AG20443 (cell line): ENCODE measurements around the gene APOB.

Source experiments
- DNase-seq: peaks from one replicate; pipeline ENCODE4 v3.0.0; 2012; ENCODE audit warnings: low spot score, mixed read lengths

APOB gene

DNA sequence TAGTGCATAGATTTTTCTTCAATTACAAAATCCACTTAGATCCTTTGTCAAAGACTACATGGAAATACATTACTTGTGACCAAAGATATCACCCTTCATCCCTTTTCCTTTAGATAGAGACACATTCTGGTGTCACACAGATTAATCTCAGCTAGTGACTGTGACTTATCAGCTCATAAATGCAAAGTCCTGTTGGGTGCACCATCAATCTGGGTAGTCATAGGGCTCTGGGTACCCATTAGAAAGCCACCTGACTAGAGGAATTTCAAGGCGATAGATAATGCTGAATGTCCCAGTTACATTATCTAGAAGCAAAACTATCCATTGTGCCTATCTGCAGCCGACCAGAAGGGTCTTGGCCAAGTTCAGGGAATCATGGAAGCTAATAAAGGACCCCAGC is 2.6 kb upstream of the APOB start:
- DNase-seq = no peak

DNA sequence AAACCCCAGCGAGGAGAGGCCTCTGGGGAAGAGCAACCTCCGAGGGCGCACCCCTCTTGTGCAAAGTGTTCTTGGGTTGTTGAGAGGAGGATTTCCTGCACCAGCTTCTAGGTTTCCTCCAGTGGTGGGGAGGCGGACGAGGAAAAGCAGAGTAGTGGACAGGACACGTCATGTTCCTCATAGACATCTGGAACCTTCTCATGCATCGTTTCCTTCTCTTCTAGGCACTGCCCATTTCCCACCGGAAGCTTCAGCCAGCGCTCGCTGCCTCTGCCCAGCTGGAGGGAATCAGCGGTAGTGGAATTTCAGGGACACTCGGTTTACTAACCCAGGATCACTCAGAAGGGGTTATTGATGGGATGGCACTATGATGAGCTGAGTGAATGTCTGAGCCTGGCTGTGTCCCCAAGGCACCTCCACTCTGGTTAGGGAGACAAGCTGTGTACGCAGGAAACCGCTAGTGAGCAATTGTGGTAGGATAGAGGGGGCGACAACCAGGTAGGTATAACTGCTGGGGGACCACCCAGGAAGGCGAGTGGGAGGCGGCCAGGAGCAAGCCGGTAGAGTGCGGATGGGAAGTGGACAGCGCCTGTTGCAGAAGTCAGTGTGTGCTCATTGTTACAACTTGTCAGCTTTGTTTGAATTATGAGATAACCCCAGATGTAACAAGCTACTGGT is 960 bp upstream of the APOB start:
- no peak for DNase-seq

DNA sequence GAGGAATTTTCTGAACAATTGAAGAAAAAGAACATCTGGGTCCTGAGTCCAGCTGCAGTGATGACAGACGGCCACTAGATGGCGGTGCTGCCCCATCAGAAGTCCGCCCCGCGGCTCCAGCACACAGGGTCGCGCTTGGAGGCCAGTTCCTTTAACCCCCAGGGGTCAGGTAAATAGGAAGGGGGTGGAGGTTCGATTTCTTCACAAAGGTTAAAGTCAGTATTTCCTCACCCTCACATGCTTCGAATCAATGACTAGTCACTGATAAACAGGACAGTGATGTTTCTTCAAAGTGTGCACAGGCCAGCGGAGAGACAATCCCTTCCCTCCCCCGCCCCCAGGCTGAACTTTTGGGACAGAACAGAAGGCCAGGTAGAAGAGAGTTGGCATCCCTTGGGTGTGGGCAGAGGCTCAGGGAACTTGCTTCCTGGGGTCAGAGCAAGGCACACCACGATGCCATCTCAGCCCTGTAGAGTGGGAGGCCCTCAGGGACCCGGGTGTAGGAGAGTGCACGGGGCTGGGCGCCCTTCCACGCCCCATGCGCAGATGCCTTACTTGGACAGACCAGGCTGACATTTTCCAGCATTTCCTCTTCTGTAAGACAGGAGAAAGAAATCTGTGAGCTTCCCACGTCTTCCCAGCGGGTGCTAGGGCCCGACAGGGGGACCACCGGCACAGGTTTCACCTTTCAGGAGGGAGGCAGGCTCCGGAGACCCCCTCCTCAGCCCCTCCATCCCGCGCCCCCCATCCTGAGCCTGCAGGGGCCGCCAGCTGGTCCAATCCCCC is 722 bp downstream of the APOB start:
- peak; percentile 86 for DNase-seq

DNA sequence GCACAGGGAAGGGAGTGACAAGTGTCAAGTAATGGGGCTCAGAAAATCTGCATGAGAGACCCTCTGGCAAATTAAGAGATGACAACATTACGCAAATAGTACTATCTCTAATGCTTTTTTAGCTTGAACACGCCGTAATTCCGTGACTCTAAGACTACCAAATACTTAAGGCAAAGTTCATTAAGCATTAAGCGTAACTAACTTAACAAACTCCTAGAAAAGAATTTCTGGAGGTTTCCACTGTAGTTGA is 1.2 kb downstream of the APOB start:
- DNase-seq = no peak

DNA sequence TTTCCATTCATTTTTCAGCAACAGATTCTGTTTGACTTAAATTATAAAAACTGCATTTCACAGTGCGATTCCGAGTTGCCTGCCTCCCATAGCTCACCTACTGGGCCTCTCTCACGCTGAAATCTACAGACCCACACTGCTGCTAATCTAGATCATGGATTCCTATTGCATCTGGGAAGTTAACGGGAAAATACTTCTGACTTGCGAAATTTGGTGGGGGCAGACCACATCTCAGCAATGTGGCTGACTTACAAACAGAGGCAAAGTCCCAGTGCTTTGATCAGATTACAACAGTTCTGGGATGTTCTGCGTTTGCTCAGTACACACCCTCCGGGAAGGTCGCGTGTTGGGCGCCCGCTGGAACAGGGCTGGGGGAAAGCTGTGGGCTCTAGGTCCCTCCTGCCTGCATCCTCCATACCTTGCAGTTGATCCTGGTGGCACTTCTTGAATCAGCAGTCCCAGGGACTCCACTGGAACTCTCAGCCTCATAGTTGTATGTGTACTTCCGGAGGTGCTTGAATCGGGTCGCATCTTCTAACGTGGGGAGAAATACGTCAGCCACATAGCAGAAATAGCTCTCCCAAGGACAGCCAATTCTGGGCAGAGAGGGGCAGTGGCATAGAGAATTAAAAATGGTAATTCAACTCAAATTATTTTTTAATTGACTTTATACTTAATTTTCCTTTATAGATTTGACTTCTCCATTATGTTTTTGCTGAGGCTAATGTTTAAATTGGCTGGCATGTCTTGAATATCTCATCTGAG is 1.7 kb downstream of the APOB start:
- DNase-seq = no peak

DNA sequence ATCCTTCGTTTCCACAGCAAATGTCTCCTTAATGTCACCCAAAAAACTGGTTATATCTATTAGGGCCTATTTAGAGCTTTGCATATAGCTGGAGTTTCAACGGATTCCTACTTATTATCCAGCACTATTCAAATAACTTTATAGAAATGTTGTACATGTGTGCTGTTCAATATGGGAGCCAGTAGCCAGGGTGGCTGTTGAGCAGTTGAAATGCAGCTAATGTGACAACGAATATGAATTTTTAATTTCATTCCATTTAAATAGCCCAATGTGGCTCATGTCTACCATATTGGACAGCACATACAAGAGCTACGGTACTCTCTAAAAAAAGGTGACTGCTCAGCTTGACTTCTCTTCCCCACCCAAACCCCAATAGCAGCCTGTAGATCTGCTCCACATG is 2.4 kb downstream of the APOB start:
- no peak for DNase-seq

DNA sequence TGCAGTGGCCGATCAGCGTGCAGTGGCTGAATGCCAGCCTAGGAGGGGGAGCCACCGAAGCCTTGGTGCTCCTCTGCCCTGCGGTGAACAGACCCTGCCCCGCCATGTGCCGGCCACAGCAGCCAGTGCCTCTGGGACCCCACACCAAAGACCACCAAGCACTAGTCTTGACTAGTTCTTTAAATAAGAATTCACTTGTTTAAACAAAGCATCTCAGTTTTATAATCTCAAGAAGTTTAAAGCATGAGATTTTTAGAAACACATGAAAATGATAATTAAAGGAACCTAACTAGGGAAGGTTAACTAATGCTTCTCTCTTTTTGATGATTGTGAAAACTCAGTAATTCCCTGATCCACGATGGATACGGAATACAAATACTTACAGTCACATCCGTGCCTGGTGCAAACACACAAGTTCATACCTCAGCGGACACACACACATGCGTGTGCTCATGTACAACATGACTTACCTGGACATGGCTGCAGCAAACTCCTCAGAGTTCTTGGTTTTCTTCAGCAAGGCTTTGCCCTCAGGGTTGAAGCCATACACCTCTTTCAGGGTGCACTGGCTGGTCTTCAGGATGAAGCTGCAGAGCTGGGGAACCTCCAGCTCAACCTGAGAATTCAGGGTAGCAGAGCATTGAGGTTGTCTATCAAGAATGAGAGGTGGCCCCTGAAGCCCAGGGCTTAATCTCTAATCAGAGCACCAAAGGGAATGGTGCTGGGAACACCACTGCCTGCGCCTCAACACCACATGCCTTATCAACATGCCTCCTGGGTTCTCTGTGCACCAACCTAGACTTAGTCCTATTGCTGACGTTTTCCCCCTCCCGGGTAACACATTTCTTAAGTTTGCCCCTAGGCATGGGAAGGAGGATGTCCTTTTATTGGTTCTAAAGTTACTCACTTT is 3.1 kb downstream of the APOB start:
- no peak for DNase-seq

DNA sequence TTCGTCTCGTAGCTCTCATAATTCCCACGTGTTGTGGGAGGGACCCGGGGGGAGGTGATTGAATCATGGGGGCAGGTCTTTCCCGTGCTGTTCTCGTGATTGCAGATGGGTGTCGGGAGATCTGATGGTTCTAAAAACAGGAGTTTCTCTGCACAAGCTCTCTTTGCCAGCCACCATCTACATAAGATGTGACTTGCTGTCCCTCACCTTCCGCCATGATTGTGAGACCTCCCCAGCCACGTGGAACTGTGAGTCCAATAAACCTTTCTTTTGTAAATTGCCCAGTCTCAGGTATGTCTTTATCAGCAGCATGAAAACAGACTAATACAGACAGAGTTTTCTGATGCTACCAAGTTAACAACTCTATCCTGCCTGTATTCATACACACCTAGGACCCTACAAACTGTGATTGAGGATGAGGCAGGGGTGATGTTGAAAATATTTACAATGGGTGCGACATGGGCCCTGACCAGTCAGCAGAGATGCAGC is 3.9 kb downstream of the APOB start:
- DNase-seq = no peak

DNA sequence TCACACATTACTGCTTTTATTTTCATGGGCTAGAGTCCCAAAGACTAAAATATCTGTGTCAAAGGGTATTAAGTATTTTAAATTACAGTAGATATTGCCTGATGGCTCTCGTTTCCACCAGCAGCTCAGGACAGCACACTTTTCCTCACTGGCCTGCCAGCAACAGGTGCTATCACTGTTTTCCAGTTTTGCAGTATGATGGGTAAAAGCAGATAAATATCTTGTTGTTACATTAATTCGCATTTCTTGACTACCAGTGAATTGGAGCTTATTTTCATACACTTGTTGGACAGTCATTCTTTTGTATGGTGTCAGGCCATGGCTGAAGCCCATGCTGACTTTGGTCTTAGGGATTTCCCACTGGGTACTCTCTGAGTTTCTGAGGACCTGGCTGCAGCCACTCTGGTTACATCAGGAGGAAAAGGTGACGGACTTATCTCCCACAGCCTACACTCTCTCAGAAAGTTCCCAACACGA is 4.8 kb downstream of the APOB start:
- no peak for DNase-seq

DNA sequence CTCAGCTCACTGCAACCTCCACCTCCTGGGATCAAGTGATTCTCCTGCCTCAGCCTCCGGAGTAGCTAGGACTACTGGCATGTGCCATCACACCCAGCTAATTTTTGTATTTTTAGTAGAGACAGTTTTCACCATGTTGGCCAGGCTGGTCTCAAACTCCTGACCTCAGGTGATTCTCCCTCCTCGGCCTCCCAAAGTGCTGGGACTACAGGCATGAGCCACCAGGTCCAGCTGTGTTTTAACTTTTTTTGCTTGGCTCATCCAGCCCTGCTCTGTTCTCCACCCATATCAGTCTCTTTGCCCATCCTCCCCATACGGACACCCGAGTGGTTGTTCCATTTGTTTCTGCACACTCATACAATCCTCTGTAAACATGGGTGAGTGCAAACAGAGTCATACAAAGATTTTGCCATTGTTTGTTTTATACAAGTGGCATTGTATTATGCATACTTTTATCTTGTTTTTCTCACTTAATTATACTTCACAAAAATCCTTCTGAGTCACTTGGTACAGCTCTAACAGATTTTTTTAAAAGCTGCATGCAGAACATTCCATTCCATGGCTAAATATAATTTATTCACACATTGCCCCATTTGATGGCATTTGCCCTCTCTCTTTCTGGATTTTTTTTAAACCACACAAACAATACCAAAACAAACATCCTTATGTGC is 5.3 kb downstream of the APOB start:
- no peak for DNase-seq

DNA sequence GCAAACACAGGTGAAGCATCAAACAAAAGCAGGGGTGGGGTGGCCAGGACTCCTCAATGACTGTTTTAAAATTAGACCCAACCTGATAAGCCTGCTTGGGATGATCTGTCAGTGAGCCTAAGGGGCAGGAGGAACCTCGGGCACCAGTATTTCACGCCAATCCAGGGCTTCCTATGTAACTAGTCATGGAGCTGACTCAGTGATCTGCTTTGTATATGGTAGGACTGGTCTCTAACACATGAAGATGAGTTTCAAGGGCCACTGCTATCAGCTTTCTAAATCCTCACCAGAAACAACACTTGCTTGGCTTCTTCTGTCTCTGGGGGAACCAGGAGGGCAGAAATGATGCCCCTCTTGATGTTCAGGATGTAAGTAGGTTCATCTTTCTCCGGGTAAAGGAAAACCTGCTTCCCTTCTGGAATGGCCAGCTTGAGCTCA is 6.2 kb downstream of the APOB start:
- DNase-seq = no peak

DNA sequence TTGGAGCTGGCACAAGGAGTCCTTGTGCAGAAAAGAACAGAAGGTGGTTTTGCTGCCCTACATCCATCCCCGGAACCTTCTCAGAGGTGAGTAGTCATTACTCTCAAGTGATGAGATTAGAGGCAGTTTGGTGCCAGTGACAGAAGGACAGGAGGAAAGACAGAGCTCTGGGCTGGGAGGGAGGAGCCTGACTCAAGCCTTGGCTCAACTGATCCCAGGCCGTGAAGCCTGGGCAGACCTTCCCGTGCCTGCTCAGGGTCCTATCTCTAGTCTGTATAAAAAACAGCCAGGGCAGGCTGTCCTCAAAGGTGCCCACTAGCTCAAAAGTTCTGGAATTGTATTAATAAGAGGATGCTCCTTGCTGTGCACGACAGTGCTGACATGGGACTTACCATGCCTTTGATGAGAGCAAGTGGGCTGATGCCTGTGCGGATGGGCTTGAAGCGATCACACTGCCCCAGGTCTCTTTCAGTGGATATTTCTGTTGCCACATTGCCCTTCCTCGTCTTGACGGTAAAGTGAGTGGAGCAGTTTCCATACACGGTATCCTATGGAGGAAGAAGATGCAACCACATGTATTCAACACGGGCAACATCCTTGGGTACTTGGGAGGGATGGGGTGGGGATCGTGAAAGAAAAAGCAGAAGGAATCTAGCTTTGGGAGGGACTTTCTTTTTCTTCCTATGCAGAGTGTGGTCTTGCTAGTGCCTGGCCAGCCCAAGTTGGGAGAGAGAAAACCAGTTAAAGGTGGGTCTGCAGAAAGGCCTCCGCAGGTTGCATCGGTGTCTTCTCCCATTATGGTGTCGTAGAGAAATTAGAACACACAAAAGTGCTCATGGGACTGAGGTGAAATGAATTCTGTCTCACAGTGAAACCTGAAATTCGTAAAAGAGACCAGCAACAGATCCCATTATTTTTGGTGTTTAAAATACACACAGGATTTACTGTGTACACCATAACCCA is 6.9 kb downstream of the APOB start:
- no peak for DNase-seq

DNA sequence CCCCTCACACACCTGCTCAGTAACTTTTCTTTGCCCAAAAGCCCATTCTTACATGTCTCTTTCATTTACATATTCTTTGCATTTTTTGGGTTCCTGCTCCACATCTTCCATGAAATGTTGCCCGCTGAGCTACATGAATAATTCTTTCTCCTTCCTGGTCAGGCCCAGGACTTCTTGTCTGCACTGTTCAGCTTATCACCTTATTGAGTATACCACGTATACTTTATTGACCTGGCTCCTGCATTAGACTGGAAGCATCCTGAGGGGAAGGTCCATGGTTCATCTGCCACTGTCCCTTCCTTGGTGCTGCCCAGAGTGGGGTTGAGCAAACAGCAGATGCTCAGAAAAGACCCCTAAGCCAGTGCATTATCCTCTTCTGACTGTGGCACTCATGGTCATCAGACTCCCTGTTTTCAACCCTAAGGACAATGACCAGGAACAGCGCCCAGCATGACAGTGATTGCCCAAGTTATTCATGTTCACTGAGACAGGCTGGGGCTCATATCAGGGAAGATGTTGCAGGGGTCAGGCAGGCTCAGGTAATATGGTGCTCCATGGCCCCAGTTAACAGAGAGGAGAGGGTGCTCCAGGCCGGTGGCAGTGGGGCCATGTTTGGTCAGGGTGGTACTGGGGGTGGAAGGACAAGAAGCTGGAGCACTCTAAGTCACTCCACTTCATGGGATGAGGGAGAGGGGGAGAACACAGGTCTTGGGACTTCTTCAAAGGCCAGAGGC is 7.7 kb downstream of the APOB start:
- DNase-seq = no peak

DNA sequence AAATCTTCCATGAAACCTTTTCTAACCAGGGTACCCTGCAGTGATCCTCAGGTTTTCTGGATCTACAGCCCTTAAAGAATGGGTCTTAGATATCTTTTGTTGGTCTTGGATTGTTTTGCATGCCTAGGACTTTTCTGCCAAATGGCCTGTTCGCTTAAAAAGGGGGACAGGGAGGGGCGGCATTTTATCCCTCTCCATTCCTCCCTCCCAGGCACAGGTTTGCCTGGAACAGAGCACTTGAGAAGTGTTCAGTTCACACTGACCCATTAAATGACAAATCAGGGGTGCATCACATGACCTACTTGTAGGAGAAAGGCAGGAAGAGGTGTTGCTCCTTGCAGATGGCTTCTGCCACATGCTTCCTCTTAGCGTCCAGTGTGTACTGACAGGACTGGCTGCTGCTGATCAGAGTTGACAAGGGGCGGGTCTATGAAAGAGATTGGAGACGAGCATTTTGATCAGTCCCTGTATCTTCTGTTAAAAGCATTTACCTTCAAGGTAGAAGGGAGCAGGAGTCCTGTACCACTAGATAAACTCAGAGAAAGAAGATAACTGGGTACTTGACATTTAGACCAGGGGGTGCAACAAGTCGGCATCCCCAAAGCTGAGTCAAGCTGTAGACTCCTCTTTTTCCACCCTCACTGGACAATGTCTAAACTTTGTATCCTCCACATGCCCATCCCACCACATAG is 8.4 kb downstream of the APOB start:
- no peak for DNase-seq

DNA sequence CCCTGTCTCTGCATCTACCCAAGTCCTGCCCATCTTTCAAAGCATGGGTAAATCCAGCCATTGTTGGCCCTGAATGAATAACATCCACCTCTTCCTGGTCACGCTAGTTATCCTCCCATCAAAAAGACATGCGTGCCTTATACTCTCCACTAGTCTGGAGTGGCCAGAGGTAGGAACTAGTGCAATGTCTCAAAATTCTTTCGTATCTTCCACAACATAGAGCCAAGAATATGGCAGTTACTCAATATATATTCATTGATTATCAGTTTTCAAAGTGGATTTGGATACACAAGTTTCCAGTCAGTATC is 8.9 kb downstream of the APOB start:
- no peak for DNase-seq

DNA sequence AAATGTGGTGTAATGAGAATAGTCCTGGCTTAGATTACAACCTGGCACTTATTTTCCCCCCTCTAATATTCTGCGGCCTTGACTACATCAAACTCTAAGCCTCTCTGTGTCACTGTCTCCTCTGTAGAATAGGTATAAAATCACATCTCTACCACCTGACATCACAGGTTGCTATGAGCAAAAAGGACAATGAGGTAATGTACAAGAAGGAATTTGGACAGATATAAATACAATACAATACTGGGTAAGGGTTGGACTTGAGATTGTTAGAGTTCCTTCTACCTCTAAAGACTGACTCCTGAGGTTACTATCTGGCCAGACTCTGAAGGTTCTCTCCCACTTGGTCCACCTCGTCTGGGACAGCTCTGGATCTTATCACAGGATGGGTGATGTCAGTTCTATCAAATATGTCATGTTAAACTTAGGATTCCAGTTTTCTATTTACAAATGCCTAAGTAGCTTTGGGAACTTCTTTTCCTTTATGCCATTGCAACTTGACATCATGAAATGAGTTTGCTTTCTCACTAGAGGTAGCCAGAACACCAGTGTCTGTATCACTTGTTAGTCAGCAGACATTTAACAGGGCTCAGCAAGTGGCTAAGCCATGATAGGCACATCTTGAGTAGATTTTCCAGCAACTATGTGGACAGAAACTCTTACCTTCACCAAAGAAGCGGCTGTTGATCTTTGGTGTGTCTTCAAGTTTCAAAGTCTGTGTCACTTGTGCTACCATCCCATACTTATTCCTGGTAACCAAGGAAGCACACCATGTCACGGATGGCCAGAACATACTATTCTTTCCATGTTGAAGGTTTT is 9.5 kb downstream of the APOB start:
- no peak for DNase-seq

DNA sequence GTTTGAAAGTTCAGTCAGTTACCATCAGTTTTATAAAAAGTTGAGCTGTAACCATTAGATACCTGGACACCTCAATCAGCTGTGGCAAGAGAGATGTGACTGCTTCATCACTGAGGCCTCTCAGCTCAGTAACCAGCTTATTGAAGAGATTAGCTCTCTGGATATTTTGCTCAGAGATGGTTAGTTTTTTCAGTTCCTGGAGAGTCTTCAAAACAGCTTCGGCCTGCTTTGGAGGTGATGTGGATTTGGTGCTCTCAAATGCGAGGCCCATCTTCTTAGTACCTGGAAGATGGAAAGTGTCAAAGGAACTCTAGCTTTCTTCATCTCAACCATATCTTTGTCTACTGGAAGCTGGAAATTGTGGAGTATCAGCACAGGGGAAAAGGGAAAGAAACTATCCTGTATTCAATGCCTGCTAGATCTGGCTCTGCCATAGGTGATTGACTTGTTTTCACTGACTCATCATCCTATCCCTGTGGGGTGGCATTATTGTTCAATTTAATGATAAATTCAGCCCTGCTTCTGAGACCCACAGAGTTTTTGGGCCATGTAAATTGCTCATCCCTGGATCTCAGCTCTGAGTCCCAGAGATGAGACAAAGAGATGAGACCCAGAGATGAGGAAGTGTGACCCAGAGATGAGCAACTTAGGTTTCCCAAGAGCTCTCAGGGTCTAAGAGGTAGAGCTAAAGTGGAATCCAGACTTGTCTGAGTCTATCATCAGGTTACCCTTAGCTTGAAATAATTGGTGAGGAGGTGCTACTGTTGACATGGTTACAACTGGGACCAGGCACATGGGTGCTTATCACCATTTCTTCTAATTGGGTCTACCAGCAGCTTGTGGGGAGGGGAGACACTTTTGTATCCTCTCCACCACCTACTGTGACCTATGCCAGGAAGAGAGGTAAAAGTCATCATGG is 10.4 kb downstream of the APOB start:
- DNase-seq = no peak
